Ishikawa (cell line): ENCODE data around the gene MT1B.

Experiments
- CEBPB ChIP-seq: IDR thresholded peaks from 2 replicates; pipeline ENCODE4 v1.6.1; 2012
- CREB1 ChIP-seq: IDR thresholded peaks from 2 replicates; pipeline ENCODE4 v1.6.1; 2012; ENCODE audit warnings: low read depth
- EP300 ChIP-seq: IDR thresholded peaks from 2 replicates; pipeline ENCODE4 v1.6.1; 2012; ENCODE audit warnings: borderline replicate concordance
- RAD21 ChIP-seq: IDR thresholded peaks from 2 replicates; pipeline ENCODE4 v1.6.1; 2012; ENCODE audit warnings: low read depth
- TAF1 ChIP-seq: IDR thresholded peaks from 2 replicates; pipeline ENCODE4 v1.6.1; 2012; ENCODE audit warnings: low read depth, mild to moderate bottlenecking
- TEAD4 ChIP-seq: IDR thresholded peaks from 2 replicates; pipeline ENCODE4 v1.6.1; 2012
- YY1 ChIP-seq: IDR thresholded peaks from 2 replicates; pipeline ENCODE4 v1.6.1; 2012; ENCODE audit warnings: low read depth
- ZBTB7A ChIP-seq: IDR thresholded peaks from 2 replicates; pipeline ENCODE4 v1.6.1; 2012; ENCODE audit warnings: low read depth
- TF ChIP-seq, protein P1 (sequence below): IDR thresholded peaks from 2 replicates; pipeline ENCODE4 v1.6.1; 2012; ENCODE audit warnings: low read depth, mild to moderate bottlenecking
- TF ChIP-seq, protein P2 (sequence below): IDR thresholded peaks from 2 replicates; pipeline ENCODE4 v1.6.1; 2012

DNA sequence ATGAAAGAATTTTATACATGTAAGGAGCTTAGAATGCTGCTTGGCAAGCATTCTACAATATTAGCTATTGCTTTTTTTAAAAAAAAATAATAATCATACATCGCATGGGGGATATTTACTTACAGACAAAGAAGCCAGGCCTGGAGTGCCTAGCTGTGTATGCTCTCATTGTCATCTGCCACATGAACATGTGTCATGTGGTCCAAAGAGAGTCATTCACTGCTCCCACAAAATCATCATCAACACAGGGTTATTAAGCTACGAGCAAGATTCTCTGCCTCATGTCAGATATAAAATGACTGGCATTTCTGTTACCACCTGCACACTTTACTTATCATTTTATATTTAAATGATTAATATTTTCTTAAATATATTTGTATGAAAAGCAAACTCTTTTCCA lies 28.0 kb upstream of the MT1B start:
- TF ChIP-seq TEAD4 (no peak), EP300 (no peak), RAD21 (no peak), CEBPB (no peak), CREB1 (no peak), YY1 (no peak), TAF1 (no peak), ZBTB7A (no peak)
- TF ChIP-seq, protein P1, sequence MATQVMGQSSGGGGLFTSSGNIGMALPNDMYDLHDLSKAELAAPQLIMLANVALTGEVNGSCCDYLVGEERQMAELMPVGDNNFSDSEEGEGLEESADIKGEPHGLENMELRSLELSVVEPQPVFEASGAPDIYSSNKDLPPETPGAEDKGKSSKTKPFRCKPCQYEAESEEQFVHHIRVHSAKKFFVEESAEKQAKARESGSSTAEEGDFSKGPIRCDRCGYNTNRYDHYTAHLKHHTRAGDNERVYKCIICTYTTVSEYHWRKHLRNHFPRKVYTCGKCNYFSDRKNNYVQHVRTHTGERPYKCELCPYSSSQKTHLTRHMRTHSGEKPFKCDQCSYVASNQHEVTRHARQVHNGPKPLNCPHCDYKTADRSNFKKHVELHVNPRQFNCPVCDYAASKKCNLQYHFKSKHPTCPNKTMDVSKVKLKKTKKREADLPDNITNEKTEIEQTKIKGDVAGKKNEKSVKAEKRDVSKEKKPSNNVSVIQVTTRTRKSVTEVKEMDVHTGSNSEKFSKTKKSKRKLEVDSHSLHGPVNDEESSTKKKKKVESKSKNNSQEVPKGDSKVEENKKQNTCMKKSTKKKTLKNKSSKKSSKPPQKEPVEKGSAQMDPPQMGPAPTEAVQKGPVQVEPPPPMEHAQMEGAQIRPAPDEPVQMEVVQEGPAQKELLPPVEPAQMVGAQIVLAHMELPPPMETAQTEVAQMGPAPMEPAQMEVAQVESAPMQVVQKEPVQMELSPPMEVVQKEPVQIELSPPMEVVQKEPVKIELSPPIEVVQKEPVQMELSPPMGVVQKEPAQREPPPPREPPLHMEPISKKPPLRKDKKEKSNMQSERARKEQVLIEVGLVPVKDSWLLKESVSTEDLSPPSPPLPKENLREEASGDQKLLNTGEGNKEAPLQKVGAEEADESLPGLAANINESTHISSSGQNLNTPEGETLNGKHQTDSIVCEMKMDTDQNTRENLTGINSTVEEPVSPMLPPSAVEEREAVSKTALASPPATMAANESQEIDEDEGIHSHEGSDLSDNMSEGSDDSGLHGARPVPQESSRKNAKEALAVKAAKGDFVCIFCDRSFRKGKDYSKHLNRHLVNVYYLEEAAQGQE: no peak
- TF ChIP-seq, protein P2, sequence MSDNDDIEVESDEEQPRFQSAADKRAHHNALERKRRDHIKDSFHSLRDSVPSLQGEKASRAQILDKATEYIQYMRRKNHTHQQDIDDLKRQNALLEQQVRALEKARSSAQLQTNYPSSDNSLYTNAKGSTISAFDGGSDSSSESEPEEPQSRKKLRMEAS: no peak
